SKM-1 (cell line): ENCODE results near the gene MBNL2.

Experiments
- DNase-seq: peaks from one replicate; lab custom pipeline; 2025; ENCODE audit not compliant: unreplicated experiment; lab: John Stamatoyannopoulos, UW

The MBNL2 gene

GRCh38 chr13:97435323-97435722 lies 213.2 kb downstream of the MBNL2 start:
- no peak for DNase-seq

DNA sequence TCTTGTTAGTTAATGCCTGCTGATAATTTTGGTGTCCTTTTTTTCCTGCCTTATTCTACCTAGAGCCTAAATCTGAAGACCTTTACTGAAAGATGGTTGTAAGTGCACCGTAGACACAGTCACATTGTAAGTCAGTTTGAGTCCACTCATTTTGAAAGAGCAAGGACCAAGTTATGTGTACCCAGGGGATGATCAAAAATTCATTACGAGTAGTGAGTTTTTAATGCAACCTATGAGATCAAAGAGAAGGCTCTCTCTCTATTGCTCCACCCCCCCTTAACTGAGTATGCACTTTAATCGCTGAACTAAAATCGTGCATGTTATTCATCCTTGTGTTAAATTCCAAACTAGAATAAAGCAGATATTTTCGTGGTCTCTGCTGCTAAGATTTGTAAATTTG lies 213.7 kb downstream of the MBNL2 start:
- no peak for DNase-seq

GRCh38 chr13:97436845-97437244 lies 214.7 kb downstream of the MBNL2 start:
- DNase-seq, result no peak

GRCh38 chr13:97437729-97438128 lies 215.6 kb downstream of the MBNL2 start:
- DNase-seq, result no peak

GRCh38 chr13:97438856-97439595 lies 216.9 kb downstream of the MBNL2 start:
- no peak for DNase-seq

DNA sequence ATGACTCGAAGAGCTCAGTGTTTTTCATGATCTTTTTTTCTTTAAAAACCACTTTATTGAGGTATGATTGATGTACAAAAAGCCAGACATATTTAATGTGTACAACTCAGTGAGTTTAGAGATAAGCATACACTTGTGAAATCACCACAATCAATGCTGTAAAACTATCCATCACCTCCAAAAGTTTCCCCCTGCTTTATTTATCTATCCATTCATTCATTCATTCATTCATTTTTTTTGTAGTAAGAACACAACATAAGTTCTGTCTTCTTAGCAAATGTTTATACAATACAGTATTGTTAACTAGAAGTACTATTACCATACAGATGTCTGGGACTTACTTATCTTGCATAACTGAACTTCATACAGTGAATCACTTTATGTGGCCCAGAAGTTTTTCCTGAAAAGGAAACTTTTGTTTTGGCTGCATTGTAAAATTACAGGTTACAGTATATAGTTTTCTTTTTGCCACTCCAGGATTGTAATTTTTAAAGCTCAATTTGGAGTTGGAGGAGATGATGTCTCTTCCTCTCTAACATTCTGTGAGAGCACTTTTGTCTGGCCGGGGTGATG lies 218.6 kb downstream of the MBNL2 start:
- no peak for DNase-seq

DNA sequence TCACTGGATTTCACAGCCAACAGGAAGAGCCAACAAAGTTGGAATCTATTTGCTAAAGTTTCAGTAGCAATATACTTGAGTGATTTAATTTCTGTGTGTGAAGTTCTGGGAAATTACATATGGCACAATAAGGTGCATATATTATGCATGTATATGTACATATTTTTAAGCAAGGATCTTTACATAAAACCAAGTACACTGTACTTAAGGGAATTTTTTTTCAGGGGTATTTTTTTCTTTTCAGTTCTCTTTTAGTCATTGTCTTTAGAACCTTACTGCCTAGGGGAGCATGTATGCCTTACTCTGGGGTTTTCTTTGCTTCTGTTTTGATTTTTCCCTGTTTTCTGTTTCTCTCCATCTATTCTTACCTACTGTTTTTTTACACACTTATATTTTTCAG lies 219.2 kb downstream of the MBNL2 start:
- no peak for DNase-seq
